H1 (cell line): ENCODE results near the gene RHOU. TPM values are rescaled to one million over a fixed set of nuclear protein-coding genes. Genes with fewer than 3 reads are reported as not detected.

Source experiments
- CTCF ChIA-PET: fragments of 300-600 bp; sonication (Branson Sonifier 250); formaldehyde crosslinking; loops from one replicate; lab custom pipeline; 2021; ENCODE audit not compliant: partially characterized antibody; lab: Charles Lee
- POLR2A ChIA-PET: fragments of 300-600 bp; sonication (Branson Sonifier 250); formaldehyde crosslinking; loops from one replicate; lab custom pipeline; 2021; ENCODE audit warnings: inconsistent platforms; ENCODE audit not compliant: partially characterized antibody; lab: Charles Lee
- DNase-seq, 2 experiments: peaks; one replicate each; pipeline versions ENCODE4 v3.0.0 to v3.0.0-alpha.2; 2010 to 2022; ENCODE audit warnings: low spot score in 2 of 2, low read depth in 1 of 2, mixed read lengths in 1 of 2
- FAIRE-seq: peaks from 2 replicates; lab custom pipeline; 2011; peaks lifted over from hg19 to GRCh38; lab: Jason Lieb, UNC
- H2AFZ ChIP-seq: 2 replicates; pipeline ENCODE4 v1.8.1; 2012; ENCODE audit warnings: low read length, inconsistent platforms
- H2AK5ac ChIP-seq: 2 replicates; pipeline ENCODE4 v1.6.1; 2013; ENCODE audit warnings: low read depth, low read length
- H2BK120ac ChIP-seq: replicated peaks from 2 replicates; pipeline ENCODE3; 2013; ENCODE audit warnings: low read depth, low read length, inconsistent platforms
- H2BK12ac ChIP-seq: 2 replicates; pipeline ENCODE4 v1.6.1; 2013; ENCODE audit warnings: low read depth, low read length
- H2BK15ac ChIP-seq: 2 replicates; pipeline ENCODE4 v1.6.1; 2013; ENCODE audit warnings: low read length
- H2BK20ac ChIP-seq: 2 replicates; pipeline ENCODE4 v1.6.1; 2013; ENCODE audit warnings: low read length
- H2BK5ac ChIP-seq: 2 replicates; pipeline ENCODE4 v1.6.1; 2013; ENCODE audit warnings: low read depth, low read length
- H3K14ac ChIP-seq: 2 replicates; pipeline ENCODE4 v1.6.1; 2013; ENCODE audit warnings: inconsistent platforms; ENCODE audit not compliant: insufficient read length
- H3K18ac ChIP-seq: 2 replicates; pipeline ENCODE4 v1.6.1; 2013; ENCODE audit warnings: low read length; ENCODE audit errors: extremely low read depth
- H3K23ac ChIP-seq: 2 replicates; pipeline ENCODE4 v1.6.1; 2013; ENCODE audit warnings: inconsistent platforms; ENCODE audit not compliant: insufficient read length
- H3K23me2 ChIP-seq: 2 replicates; pipeline ENCODE4 v1.6.1; 2013; ENCODE audit warnings: low read depth, low read length
- H3K27ac ChIP-seq: 2 replicates; pipeline ENCODE4 v1.6.1; 2011; ENCODE audit warnings: low read depth, low read length, inconsistent platforms
- H3K27me3 ChIP-seq, 4 experiments: replicated peaks in 1 of 4; 1 replicate in 1 of 4; 2 replicates in 3 of 4; pipeline versions ENCODE4 v1.6.1 to v1.8.1; 2011 to 2013; ENCODE audit warnings: low read length in 3 of 4, mild to moderate bottlenecking in 3 of 4, inconsistent platforms in 2 of 4, mixed read lengths in 2 of 4, moderate library complexity in 1 of 4; ENCODE audit not compliant: control insufficient read depth in 3 of 4, insufficient read depth in 3 of 4; ENCODE audit errors: extremely low read depth in 1 of 4
- H3K36me3 ChIP-seq, 4 experiments: 2 replicates each; pipeline versions ENCODE4 v1.6.1 to v1.8.1; 2011 to 2013; ENCODE audit warnings: mild to moderate bottlenecking in 4 of 4, low read length in 3 of 4, moderate library complexity in 2 of 4, control low read depth in 1 of 4, inconsistent platforms in 1 of 4; ENCODE audit not compliant: insufficient read depth in 4 of 4, control insufficient read depth in 2 of 4
- H3K4ac ChIP-seq: replicated peaks from 2 replicates; pipeline ENCODE3; 2013; ENCODE audit warnings: low read length, low read depth, mixed read lengths, inconsistent platforms; ENCODE audit not compliant: insufficient read length
- H3K4me1 ChIP-seq, 4 experiments: replicated peaks in 1 of 4; 1 replicate in 1 of 4; 2 replicates in 3 of 4; pipeline versions ENCODE4 v1.6.1 to v1.8.1; 2011 to 2013; ENCODE audit warnings: low read length in 3 of 4, inconsistent platforms in 2 of 4, mixed read lengths in 1 of 4; ENCODE audit not compliant: insufficient read depth in 4 of 4, control insufficient read depth in 3 of 4
- H3K4me2 ChIP-seq, 2 experiments: 2 replicates each; pipeline versions ENCODE4 v1.6.1 to v1.8.1; 2011 to 2013; ENCODE audit warnings: low read depth in 2 of 2, low read length in 2 of 2, control low read depth in 1 of 2, inconsistent platforms in 1 of 2, mild to moderate bottlenecking in 1 of 2; ENCODE audit not compliant: insufficient read depth in 1 of 2
- H3K4me3 ChIP-seq, 4 experiments: fragments of 200-600, 300-600 bp in 1 of 4; sonication (generic), shearing (Covaris generic), sonication (Bioruptor Twin) in 1 of 4; 2 replicates each; pipeline versions ENCODE4 v1.5.1 to v1.8.1; 2011 to 2016; ENCODE audit warnings: low read length in 4 of 4, low read depth in 3 of 4, control low read depth in 2 of 4, inconsistent platforms in 2 of 4, mild to moderate bottlenecking in 2 of 4, mixed read lengths in 1 of 4, moderate library complexity in 1 of 4; ENCODE audit not compliant: insufficient read depth in 2 of 4; ENCODE audit errors: extremely low read depth in 1 of 4
- H3K56ac ChIP-seq: replicated peaks from 2 replicates; pipeline ENCODE3; 2013; ENCODE audit warnings: low read depth, mild to moderate bottlenecking, mixed read lengths, low read length, inconsistent platforms; ENCODE audit not compliant: insufficient read length
- H3K79me1 ChIP-seq: 2 replicates; pipeline ENCODE4 v1.6.1; 2013; ENCODE audit warnings: low read depth, low read length, control low read depth
- H3K79me2 ChIP-seq, 2 experiments: 2 replicates each; pipeline versions ENCODE4 v1.6.1 to v1.8.1; 2012 to 2013; ENCODE audit warnings: low read length in 2 of 2, mild to moderate bottlenecking in 2 of 2, inconsistent platforms in 1 of 2; ENCODE audit not compliant: insufficient read depth in 2 of 2, control insufficient read depth in 1 of 2
- H3K9ac ChIP-seq, 4 experiments: replicated peaks in 1 of 4; 1 replicate in 1 of 4; 2 replicates in 3 of 4; pipeline versions ENCODE4 v1.6.1 to v1.8.1; 2011 to 2013; ENCODE audit warnings: low read depth in 3 of 4, low read length in 3 of 4, control low read depth in 2 of 4, mild to moderate bottlenecking in 2 of 4, moderate library complexity in 2 of 4, inconsistent platforms in 1 of 4; ENCODE audit errors: extremely low read depth in 1 of 4
- H3K9me3 ChIP-seq, 2 experiments: 2 replicates each; pipeline versions ENCODE4 v1.6.1 to v1.8.1; 2012 to 2013; ENCODE audit warnings: mild to moderate bottlenecking in 2 of 2, moderate library complexity in 2 of 2, control low read depth in 1 of 2, inconsistent platforms in 1 of 2, low read depth in 1 of 2, low read length in 1 of 2, mixed read lengths in 1 of 2; ENCODE audit not compliant: insufficient read depth in 2 of 2
- H4K20me1 ChIP-seq, 2 experiments: replicated peaks in 1 of 2; 2 replicates each; pipeline versions ENCODE3 to v1.8.1; 2011 to 2013; ENCODE audit warnings: inconsistent platforms in 2 of 2, low read length in 2 of 2, mild to moderate bottlenecking in 1 of 2; ENCODE audit not compliant: insufficient read depth in 2 of 2, control insufficient read depth in 1 of 2
- H4K5ac ChIP-seq: 2 replicates; pipeline ENCODE4 v1.6.1; 2013; ENCODE audit warnings: low read length, low read depth, mixed read lengths, inconsistent platforms; ENCODE audit not compliant: insufficient read length
- H4K8ac ChIP-seq: 2 replicates; pipeline ENCODE4 v1.8.0; 2013; ENCODE audit warnings: mild to moderate bottlenecking, moderate library complexity, low read length, inconsistent platforms; ENCODE audit not compliant: insufficient read depth; ENCODE audit errors: extremely low read depth
- H4K91ac ChIP-seq: replicated peaks from 2 replicates; pipeline ENCODE3; 2013; ENCODE audit warnings: low read length, mixed read lengths, inconsistent platforms; ENCODE audit not compliant: insufficient read length
- BACH1 ChIP-seq: IDR thresholded peaks from 2 replicates; pipeline ENCODE4 v1.6.1; 2012; ENCODE audit warnings: low read length, improper control_type of control experiment
- BRCA1 ChIP-seq: IDR thresholded peaks from 2 replicates; pipeline ENCODE4 v1.6.1; 2012; ENCODE audit warnings: low read depth, low read length, improper control_type of control experiment
- CHD2 ChIP-seq: IDR thresholded peaks from 2 replicates; pipeline ENCODE4 v1.6.1; 2012; ENCODE audit warnings: low read length, improper control_type of control experiment
- EZH2 ChIP-seq: fragments of 200-600 bp; sonication (generic); IDR thresholded peaks from 2 replicates; pipeline ENCODE4 v1.7.1; 2012; ENCODE audit warnings: low read depth, mild to moderate bottlenecking, moderate library complexity, low read length, inconsistent platforms; ENCODE audit not compliant: severe bottlenecking
- FOSL1 ChIP-seq: IDR thresholded peaks from 2 replicates; pipeline ENCODE4 v1.6.1; 2011; ENCODE audit warnings: mild to moderate bottlenecking, low read depth, low read length, moderate library complexity; ENCODE audit not compliant: insufficient read depth
- KDM1A ChIP-seq: fragments of 200-600, 300-600 bp; sonication (generic); IDR thresholded peaks from 2 replicates; pipeline ENCODE4 v1.7.1; 2016; ENCODE audit warnings: mild to moderate bottlenecking, low read length, borderline replicate concordance
- TEAD4 ChIP-seq: IDR thresholded peaks from 2 replicates; pipeline ENCODE4 v1.6.1; 2012; ENCODE audit warnings: low read depth, low read length, inconsistent platforms, mixed read lengths
- WGBS, 2 experiments: shearing (Covaris generic) in 1 of 2; methylation state at CpG; one replicate each; pipeline versions ENCODE4 v1.1.6 to v1.1.7; 2013 to 2015; ENCODE audit warnings: low lambda C conversion rate in 2 of 2, mixed read lengths in 2 of 2, inconsistent platforms in 1 of 2, low coverage in 1 of 2, missing lambda C conversion rate in 1 of 2; ENCODE audit not compliant: insufficient replicate concordance in 2 of 2, insufficient coverage in 1 of 2, insufficient read length in 1 of 2; ENCODE audit errors: extremely low coverage in 1 of 2, missing lambda C conversion rate in 1 of 2; 5-methylcytosine and 5-hydroxymethylcytosine counted together
- polyA plus RNA-seq, 7 experiments: library from polyadenylated mRNA; depleted of rRNA in 3 of 7; stranded (reverse) in 5 of 7; unstranded in 2 of 7; fragments of >200 nt in 5 of 7; fragments of 200-250 nt in 2 of 7; gene quantifications; 1 replicate in 5 of 7; 2 replicates in 1 of 7; 4 replicates in 1 of 7; pipeline versions ENCODE4 v1.2.1 to v1.2.3, GENCODE V29; 2011 to 2013; ENCODE audit warnings: missing spikeins in 2 of 7, mixed read lengths in 2 of 7
- total RNA-seq: library from RNA; stranded (reverse); fragmentation: NEBNext Ultra II Directional; extraction: Animal tissue kit (Norgen Biotek cat#: 25700); gene quantifications from 2 replicates; pipeline ENCODE4 v1.2.1, GENCODE V29; 2021

RHOU gene
- total and polyA plus RNA-seq, 2 of the 8 experiments (the other 6 are each of a cell fraction or from before 2014, with no cell fraction given): 3.0 to 3.4 TPM

DNA sequence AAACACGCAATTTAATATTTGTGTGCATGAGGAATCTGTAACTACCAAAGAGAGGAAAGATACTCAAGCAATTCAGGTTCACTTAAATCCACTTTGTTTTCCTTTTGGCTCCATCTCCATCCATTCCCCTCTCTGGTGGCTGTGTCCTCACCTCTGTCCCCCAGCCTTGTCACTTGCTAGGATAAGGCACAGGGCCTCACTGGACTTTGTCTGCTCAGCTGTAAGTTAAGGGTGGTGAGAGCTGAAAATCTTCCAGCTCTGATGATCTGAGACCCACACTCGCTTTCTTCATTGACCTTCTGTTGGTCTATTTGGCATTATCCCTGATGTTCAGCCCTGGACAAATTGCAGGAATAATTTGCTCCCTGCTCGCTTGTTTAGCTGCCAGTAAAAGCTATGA is 56.5 kb downstream of the RHOU start:
- WGBS, 2 experiments: 90% methylated on average over 3 of the region's 3 CpGs; no CpG with 5 or more reads in 1 of the 2 experiments
- no peaks in the 10 kb centered on the region for H4K20me1 ChIP-seq

More for the DNA sequence above, 56.5 kb downstream of the RHOU start:
- POLR2A ChIA-PET: no interaction called here
- Histone ChIP-seq H3K79me1 (no peaks in the 10 kb centered on the region), H3K4me2 (no peak overlapping the region), H2BK5ac (no peak overlapping the region), H2AK5ac (no peak overlapping the region), H3K4me3 (no peak overlapping the region), H3K4me1 (peaks cover 0 to 3% (median 0%) of the 10 kb centered on the region in 4 experiments; a peak in 1 of 7 replicates), H3K18ac (no peak overlapping the region), H2BK120ac (no peak overlapping the region), H2BK15ac (no peak overlapping the region), H3K56ac (no peak overlapping the region), H2AFZ (no peak overlapping the region), H4K5ac (no peak overlapping the region), H4K8ac (no peak overlapping the region), H2BK20ac (peak overlapping the region; percentile 32; the same call in 1 of the 2 replicates), H3K36me3 (no peaks in the 10 kb centered on the region), H3K14ac (no peak overlapping the region), H3K9ac (no peak overlapping the region), H3K27ac (no peak overlapping the region), H3K9me3 (no peaks in the 10 kb centered on the region), H3K23ac (no peak overlapping the region), H3K79me2 (no peaks in the 10 kb centered on the region), H2BK12ac (no peak overlapping the region), H3K4ac (no peak overlapping the region), H3K27me3 (no peaks in the 10 kb centered on the region), H4K91ac (no peak overlapping the region), H3K23me2 (peaks cover 1% of the 10 kb centered on the region; the same call in 1 of the 2 replicates)
- CTCF ChIA-PET: interaction anchor here (0.6 to 0.8 kb wide), 3 partner anchors 39 to 393 kb away, joined by 3 to 5 read pairs (median 3); no protein-coding TSS in a partner anchor
- TF ChIP-seq KDM1A: no peak
- no peak for TF ChIP-seq BRCA1
- no peak for TF ChIP-seq EZH2
- no peak for TF ChIP-seq TEAD4
- no peak for TF ChIP-seq BACH1
- TF ChIP-seq FOSL1: no peak
- TF ChIP-seq CHD2: no peak
- no peak for DNase-seq
- FAIRE-seq: no peak
